K562 (cell line): ENCODE results near the gene ZFYVE27. TPM values are rescaled to one million over a fixed set of nuclear protein-coding genes. Genes with fewer than 3 reads are reported as not detected.
A peak's percentile ranks its signal among the peaks of the same experiment; 100 is the strongest.

ENCODE experiments used
- ATAC-seq: fragments of 200-7000 bp; cut with Tn5 transposase; 3 replicates; pipeline ENCODE4 v1.9.1; 2020; ENCODE audit warnings: moderate library complexity
- BruUV-seq: library from RNA; stranded (reverse); fragments of 400-500 nt; replicated peaks from 2 replicates; lab custom pipeline; 2021; lab: Mats Ljungman, UMichigan
- CTCF ChIA-PET: fragments of 300-600 bp; formaldehyde crosslinking; extraction: SDS; loops from one replicate; lab custom pipeline; 2021; ENCODE audit warnings: low intra/inter-chr PET ratio; lab: Yijun Ruan, JAX
- POLR2A ChIA-PET: fragments of 300-600, 350-650 bp; sonication (Branson Sonifier 250); formaldehyde crosslinking; extraction: SDS; loops from one replicate; lab custom pipeline; 2021; ENCODE audit warnings: antibody characterized with exemption, inconsistent platforms; lab: Yijun Ruan, JAX
- DNase-seq, 4 experiments: peaks; one replicate each; pipeline versions ENCODE4 v3.0.0 to v3.0.0-alpha.2; 2011 to 2018; ENCODE audit warnings: low spot score in 3 of 4, mixed read lengths in 3 of 4; ENCODE audit errors: extremely low read depth in 1 of 4
- FAIRE-seq: peaks from 2 replicates; lab custom pipeline; 2011; peaks lifted over from hg19 to GRCh38; lab: Jason Lieb, UNC
- H2AFZ ChIP-seq: 2 replicates; pipeline ENCODE4 v1.6.0; 2011; ENCODE audit warnings: low read depth, low read length, control low read depth, inconsistent platforms
- H3K27ac ChIP-seq: fragments of 200-600 bp; 3 replicates; pipeline ENCODE4 v1.8.0; 2011; ENCODE audit warnings: low read depth, mild to moderate bottlenecking, control low read depth, inconsistent platforms, low read length, moderate library complexity, mixed read lengths; ENCODE audit errors: extremely low read depth
- H3K27me3 ChIP-seq, 2 experiments: fragments of 300-600 bp in 1 of 2; 2 replicates in 1 of 2; 3 replicates in 1 of 2; pipeline versions ENCODE4 v1.6.0 to v1.8.0; 2011; ENCODE audit warnings: inconsistent platforms in 2 of 2, low read length in 2 of 2, mild to moderate bottlenecking in 1 of 2, mixed read lengths in 1 of 2, moderate library complexity in 1 of 2; ENCODE audit not compliant: control insufficient read depth in 2 of 2, insufficient read depth in 2 of 2
- H3K36me3 ChIP-seq: fragments of 300-600 bp; 3 replicates; pipeline ENCODE4 v1.8.0; 2011; ENCODE audit warnings: mild to moderate bottlenecking, low read length, inconsistent platforms; ENCODE audit not compliant: control insufficient read depth, insufficient read depth
- H3K4me1 ChIP-seq, 2 experiments: fragments of 200-600 bp in 1 of 2; replicated peaks in 1 of 2; 2 replicates in 1 of 2; 3 replicates in 1 of 2; pipeline versions ENCODE4 v1.5.1 to v1.8.0; 2011; ENCODE audit warnings: inconsistent platforms in 2 of 2, low read length in 2 of 2, mild to moderate bottlenecking in 1 of 2, mixed read lengths in 1 of 2, moderate library complexity in 1 of 2; ENCODE audit not compliant: control insufficient read depth in 2 of 2, insufficient read depth in 2 of 2
- H3K4me2 ChIP-seq: 2 replicates; pipeline ENCODE4 v1.6.1; 2011; ENCODE audit warnings: low read length, control low read depth, inconsistent platforms, mixed read lengths; ENCODE audit not compliant: insufficient read depth
- H3K4me3 ChIP-seq: fragments of 200-600 bp; sonication (generic), shearing (Covaris generic); 2 replicates; pipeline ENCODE4 v1.5.1; 2016; ENCODE audit warnings: control low read depth, inconsistent platforms
- H3K79me2 ChIP-seq: fragments of 200-600 bp; 3 replicates; pipeline ENCODE4 v1.8.0; 2011; ENCODE audit warnings: low read length, inconsistent platforms; ENCODE audit not compliant: control insufficient read depth, insufficient read depth
- H3K9ac ChIP-seq, 2 experiments: 2 replicates each; pipeline versions ENCODE4 v1.6.0 to v1.6.1; 2011; ENCODE audit warnings: low read depth in 2 of 2, low read length in 2 of 2, control low read depth in 1 of 2, inconsistent platforms in 1 of 2, mild to moderate bottlenecking in 1 of 2, mixed read lengths in 1 of 2; ENCODE audit not compliant: insufficient read depth in 1 of 2
- H3K9me1 ChIP-seq: one replicate; pipeline ENCODE4 v1.6.0; 2011; ENCODE audit warnings: inconsistent platforms, mild to moderate bottlenecking, low read length, moderate library complexity; ENCODE audit not compliant: control insufficient read depth, insufficient read depth
- H3K9me3 ChIP-seq: replicated peaks from 2 replicates; pipeline ENCODE4 v1.5.1; 2011; ENCODE audit warnings: low read depth, low read length, inconsistent platforms; ENCODE audit not compliant: control insufficient read depth, insufficient read depth
- H4K20me1 ChIP-seq: replicated peaks from 2 replicates; pipeline ENCODE4 v1.6.1; 2011; ENCODE audit warnings: low read length, inconsistent platforms, mixed read lengths; ENCODE audit not compliant: control insufficient read depth, insufficient read depth
- ETS1 ChIP-seq: conservative IDR thresholded peaks from 2 replicates; pipeline ENCODE4 v1.6.1; 2011; ENCODE audit warnings: low read depth, mild to moderate bottlenecking, low read length; ENCODE audit not compliant: control insufficient read depth
- LARP7 ChIP-seq: fragments of 450-650 bp; IDR thresholded peaks from 2 replicates; pipeline ENCODE4 v1.6.1; 2016
- MAFK ChIP-seq: IDR thresholded peaks from 2 replicates; pipeline ENCODE4 v1.6.1; 2011; ENCODE audit warnings: low read length, improper control_type of control experiment
- MTA3 ChIP-seq: fragments of 450-650 bp; formaldehyde crosslinking; IDR thresholded peaks from 2 replicates; pipeline ENCODE4 v1.6.1; 2017; ENCODE audit warnings: mild to moderate bottlenecking, borderline replicate concordance
- NBN ChIP-seq: fragments of 450-650 bp; IDR thresholded peaks from 2 replicates; pipeline ENCODE4 v1.6.1; 2016; ENCODE audit warnings: low read depth, mild to moderate bottlenecking
- NONO ChIP-seq, 2 experiments: fragments of 200-400 bp in 1 of 2; fragments of 450-650 bp in 1 of 2; formaldehyde crosslinking in 1 of 2; IDR thresholded peaks; 2 replicates each; pipeline ENCODE4 v1.6.1; 2017; ENCODE audit warnings: low read depth in 2 of 2, mild to moderate bottlenecking in 2 of 2, moderate library complexity in 2 of 2, low read length in 1 of 2
- PHTF2 ChIP-seq: fragments of 250-450 bp; sonication (Bioruptor Pico); IDR thresholded peaks from 2 replicates; pipeline ENCODE4 v1.5.0; 2021; ENCODE audit warnings: mild to moderate bottlenecking
- POLR3G ChIP-seq: IDR thresholded peaks from 2 replicates; pipeline ENCODE4 v1.6.1; 2011; ENCODE audit not compliant: insufficient read length, insufficient replicate concordance; ENCODE audit errors: extremely low read depth
- RB1 ChIP-seq: fragments of 450-650 bp; IDR thresholded peaks from 2 replicates; pipeline ENCODE4 v1.6.1; 2017; ENCODE audit warnings: low read depth, mild to moderate bottlenecking
- SP1 ChIP-seq: sonication (generic); formaldehyde crosslinking; IDR thresholded peaks from 2 replicates; pipeline ENCODE4 v1.8.1; 2022; ENCODE audit warnings: mild to moderate bottlenecking, missing genetic modification reagents
- TGIF2 ChIP-seq: sonication (generic); formaldehyde crosslinking; IDR thresholded peaks from 2 replicates; pipeline ENCODE4 v1.8.1; 2022; ENCODE audit warnings: mild to moderate bottlenecking, missing genetic modification reagents, moderate library complexity
- ZBED1 ChIP-seq: IDR thresholded peaks from 2 replicates; pipeline ENCODE4 v1.6.1; 2014
- ZNF511 ChIP-seq: sonication (generic); formaldehyde crosslinking; IDR thresholded peaks from 2 replicates; pipeline ENCODE4 v1.8.0; 2022; ENCODE audit warnings: mild to moderate bottlenecking, missing genetic modification reagents
- ZNF583 ChIP-seq: fragments of 250-450 bp; sonication (Bioruptor Pico); IDR thresholded peaks from 2 replicates; pipeline ENCODE4 v1.4.0; 2020
- ZNF586 ChIP-seq: fragments of 450-650 bp; formaldehyde crosslinking; conservative IDR thresholded peaks from 2 replicates; pipeline ENCODE4 v1.4.0; 2020; ENCODE audit warnings: mild to moderate bottlenecking, moderate library complexity
- WGBS: fragments of 100-300 bp; shearing (Covaris generic); methylation state at CpG from one replicate; pipeline ENCODE4 v1.1.6; 2016; ENCODE audit warnings: low coverage, mixed read lengths; ENCODE audit not compliant: insufficient coverage; ENCODE audit errors: missing lambda C conversion rate; 5-methylcytosine and 5-hydroxymethylcytosine counted together
- in situ Hi-C: fragments of 300-500 bp; cut with MboI; formaldehyde crosslinking; loops from 4 replicates; pipeline ENCODE4 v1.15.0; 2018; ENCODE audit warnings: inconsistent platforms, mixed read lengths
- intact Hi-C: fragments of 100-400 bp; cut with micrococcal nuclease; formaldehyde crosslinking; loops from 2 replicates; pipeline ENCODE4 v1.14.2; 2022
- polyA plus RNA-seq, 8 experiments: library from polyadenylated mRNA; depleted of rRNA in 4 of 8; stranded (reverse) in 5 of 8; unstranded in 3 of 8; fragments of >200 nt; fragmentation: Nextera tagmentation in 2 of 8; fragmentation: Illumina TruSeq in 1 of 8; extraction: Ambion mirVana in 2 of 8; extraction: Trizol in 1 of 8; gene quantifications; 2 replicates each; pipeline versions ENCODE4 v1.2.1 to v1.2.3, GENCODE V29; 2011 to 2014; ENCODE audit warnings: inconsistent platforms in 1 of 8, missing spikeins in 1 of 8
- total RNA-seq, 7 experiments: library from RNA; depleted of rRNA in 6 of 7; stranded (reverse); fragments of >200 nt in 6 of 7; fragmentation: Illumina TruSeq in 2 of 7; extraction: Trizol in 2 of 7; gene quantifications; 2 replicates each; pipeline versions ENCODE4 v1.2.1 to v1.2.3, GENCODE V29; 2011 to 2021; ENCODE audit warnings: low replicate concordance in 1 of 7

ZFYVE27 gene
- total and polyA plus RNA-seq, 9 of the 15 experiments (the other 6 are each of a cell fraction or from before 2014, with no cell fraction given), result 0.81 to 21.9 (median 15.3) TPM

DNA sequence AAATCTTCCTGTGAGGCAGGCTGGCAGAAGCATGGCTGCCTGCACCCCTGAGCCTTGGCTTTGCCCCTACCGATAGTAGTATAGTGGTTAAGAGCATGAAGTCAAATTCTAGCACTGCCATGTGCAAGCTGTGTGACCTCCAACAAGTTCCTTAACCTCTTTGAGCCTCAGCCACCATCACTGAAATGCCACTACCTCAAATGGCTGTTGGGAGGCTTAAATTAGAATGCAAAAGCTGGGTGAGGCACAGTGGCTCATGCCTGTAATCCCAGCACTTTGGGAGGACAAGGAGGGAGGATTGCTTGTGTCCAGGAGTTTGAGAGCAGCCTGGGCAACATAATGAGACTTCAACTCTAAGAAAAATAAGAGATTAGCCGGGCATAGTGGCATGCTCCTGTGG lies 26.5 kb downstream of the ZFYVE27 start:
- H4K20me1 ChIP-seq, result no peaks in the 10 kb centered on the region; the same call in 1 of the 2 replicates
- H3K27me3 ChIP-seq, result no peaks in the 10 kb centered on the region
- peaks cover 0 to 12% of the 10 kb centered on the region in 2 experiments; a peak in 2 of 5 replicates for H3K4me1 ChIP-seq
- ChIA-PET POLR2A (interaction anchor here (1.0 kb wide), 1 partner anchor 17 kb away, joined by 4 read pairs; no protein-coding TSS in a partner anchor), CTCF (no interaction called here)
- 70% methylated on average over 2 of the region's 2 CpGs for WGBS
- no peaks in the 10 kb centered on the region for H3K9me3 ChIP-seq
- DNase-seq (no peak), FAIRE-seq (no peak), ATAC-seq (no peak)
- peak overlapping the region in 1 of 2 experiments; percentile 45; a peak in 1 of 4 replicates for H3K9ac ChIP-seq
- intact Hi-C loops, result no loop called here
- H3K36me3 ChIP-seq, result peaks cover 25% of the 10 kb centered on the region; the same call in 1 of the 3 replicates
- TF ChIP-seq ZNF586 (CRISPR knock-in tag), result no peak
- H3K4me2 ChIP-seq, result no peak overlapping the region
- H3K27ac ChIP-seq, result no peak overlapping the region
- H3K79me2 ChIP-seq, result no peaks in the 10 kb centered on the region
- H3K4me3 ChIP-seq, result no peak overlapping the region
- BruUV-seq, result no TSS peak
- in situ Hi-C loops, result loop anchor here (25.0 kb wide), 1 partner anchor 99 kb away; no protein-coding TSS in a partner anchor
- H3K9me1 ChIP-seq, result no peaks in the 10 kb centered on the region
- H2AFZ ChIP-seq, result no peak overlapping the region

GRCh38 chr10:97763947-97764346 lies 27.0 kb downstream of the ZFYVE27 start:
- TF ChIP-seq ZNF586 (CRISPR knock-in tag) (no peak), RB1 (no peak), SP1 (CRISPR knock-in tag) (no peak), ZNF583 (CRISPR knock-in tag) (no peak), ETS1 (no peak), TGIF2 (CRISPR knock-in tag) (no peak), LARP7 (no peak), MAFK (no peak), PHTF2 (CRISPR knock-in tag) (no peak), ZBED1 (no peak), ZNF511 (CRISPR knock-in tag) (no peak), NONO (IDR thresholded peaks at IDR 0.05; ENCODE audit: low read depth in 2 of 2, low read length in 1 of 2) (no peak), POLR3G (no peak), NBN (no peak), MTA3 (no peak)
- Histone ChIP-seq H3K4me3 (no peak overlapping the region), H3K27ac (no peak overlapping the region), H3K27me3 (no peaks in the 10 kb centered on the region), H3K9me1 (no peaks in the 10 kb centered on the region), H2AFZ (no peak overlapping the region), H3K4me2 (no peak overlapping the region), H3K79me2 (no peaks in the 10 kb centered on the region), H3K36me3 (peaks cover 24% of the 10 kb centered on the region; the same call in 1 of the 3 replicates), H3K9me3 (no peaks in the 10 kb centered on the region), H3K9ac (no peak overlapping the region), H3K4me1 (peaks cover 0 to 12% of the 10 kb centered on the region in 2 experiments; a peak in 2 of 5 replicates), H4K20me1 (no peaks in the 10 kb centered on the region; the same call in 1 of the 2 replicates)
- ATAC-seq (no peak), DNase-seq (no peak), FAIRE-seq (no peak)
- BruUV-seq, result no TSS peak
- POLR2A ChIA-PET, result interaction anchor here (0.7 to 1.1 kb wide), 3 partner anchors 22 to 126 kb away, joined by 3 to 5 read pairs (median 3); no protein-coding TSS in a partner anchor
- CTCF ChIA-PET, result no interaction called here
- 57% methylated on average over 3 of the region's 3 CpGs for WGBS
- intact Hi-C loops, result no loop called here
- in situ Hi-C loops, result loop anchor here (25.0 kb wide), 1 partner anchor 98 kb away; no protein-coding TSS in a partner anchor
